Dermis blood vessel endothelial cell (primary cell): ENCODE measurements around the gene DNAJC18. TPM values are rescaled to one million over a fixed set of nuclear protein-coding genes. Genes with fewer than 3 reads are reported as not detected.
A peak's percentile ranks its signal among the peaks of the same experiment; 100 is the strongest.
"Not testable (repeated sequence)": the region's sequence is repeated elsewhere in the genome, so short reads cannot be mapped to it uniquely, and the experiment has no call there.

Source experiments
- DNase-seq: peaks from one replicate; pipeline ENCODE4 v3.0.0; 2010
- total RNA-seq: library from RNA; depleted of rRNA; stranded (reverse); fragments of >200 nt; gene quantifications from 2 replicates; pipeline ENCODE4 v1.2.3, GENCODE V29; 2014

The DNAJC18 gene
- total RNA-seq: 8.6 and 9.0 TPM in 2 replicates

DNA sequence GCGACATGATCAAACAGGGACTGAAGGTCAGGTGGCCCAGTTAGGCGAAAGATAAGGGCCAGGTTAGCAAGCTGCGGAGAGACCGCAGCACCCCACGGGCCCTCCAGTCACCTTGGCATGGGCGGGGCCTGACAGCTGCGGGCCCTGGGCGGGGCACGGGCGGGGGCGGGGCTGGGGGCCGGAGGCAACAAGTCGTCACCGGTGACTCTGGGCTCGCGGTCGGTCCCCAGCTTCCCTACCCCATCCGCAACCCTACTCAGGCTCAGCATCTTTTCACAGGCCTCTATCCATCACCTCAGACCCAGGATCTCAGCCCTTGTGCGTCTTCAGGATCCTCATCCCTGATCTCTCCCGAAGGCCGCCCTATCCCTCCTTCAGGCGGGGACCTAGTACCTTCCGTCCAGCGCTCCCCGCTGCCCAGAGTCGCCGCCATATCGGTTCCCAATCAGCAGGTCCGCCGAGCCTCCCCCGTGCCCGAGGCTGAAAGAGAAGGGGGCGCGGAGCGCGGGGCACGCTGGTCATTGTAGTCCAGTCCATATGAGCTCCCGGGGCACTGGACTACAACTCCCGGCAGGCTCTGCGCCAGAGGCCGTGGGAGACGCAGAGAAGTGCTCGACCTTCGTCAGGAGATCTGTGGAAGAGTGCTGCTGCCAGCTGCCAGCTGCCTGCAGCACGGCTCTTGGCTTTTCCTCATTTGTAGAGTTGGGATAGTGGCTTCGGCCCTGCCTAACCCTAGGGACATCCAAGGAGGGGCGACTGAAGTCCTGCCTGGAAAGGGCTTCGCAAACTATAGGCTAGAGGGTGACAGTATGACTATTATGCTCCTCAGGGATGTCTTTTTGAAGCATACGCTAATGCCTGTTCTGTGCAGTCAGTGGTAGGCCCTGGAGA lies at the start of gene DNAJC18:
TSS of gene DNAJC18 (minus strand) at position 513 of the 891 bp plus-strand sequence. CDS start at position 433, 80 bp downstream.
- DNase-seq: peak; percentile 92

GRCh38 chr5:139488260-139488659 lies 48.9 kb upstream of the DNAJC18 start:
- DNase-seq: no peak

DNA sequence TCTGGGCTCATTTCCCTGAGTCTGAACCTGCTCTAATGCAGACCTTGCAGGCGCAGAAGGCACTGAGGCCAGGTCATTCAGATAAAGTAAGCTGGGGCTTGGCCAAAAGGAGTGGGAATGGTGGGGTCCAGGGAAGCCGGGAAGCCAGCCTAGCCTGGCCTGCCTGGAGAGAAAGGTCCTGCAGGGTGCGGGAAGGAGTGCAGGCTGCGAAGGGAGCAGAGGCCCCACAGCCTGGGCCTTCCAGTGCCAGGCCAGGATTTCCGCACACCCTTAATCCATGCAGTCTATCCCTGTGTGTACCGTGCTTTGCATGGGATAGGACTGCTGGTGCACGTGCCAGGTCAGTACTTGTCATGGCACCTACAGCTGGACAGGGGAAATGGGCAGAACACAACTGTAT lies 46.9 kb upstream of the DNAJC18 start:
- DNase-seq: no peak

DNA sequence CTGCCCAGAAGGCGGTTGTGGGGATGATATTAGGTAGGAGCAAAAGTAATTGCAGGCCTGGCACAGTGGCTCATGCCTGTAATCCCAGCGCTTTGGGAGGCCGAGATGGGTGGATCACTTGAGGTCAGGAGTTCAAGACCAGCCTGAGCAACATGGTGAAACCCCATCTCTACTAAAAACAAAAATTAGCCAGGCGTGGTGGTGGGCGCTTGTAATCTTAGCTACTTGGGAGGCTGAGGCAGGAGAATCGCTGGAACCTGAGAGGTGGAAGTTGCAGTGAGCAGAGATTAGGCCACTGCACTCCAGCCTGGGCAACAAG lies 43.5 kb upstream of the DNAJC18 start:
- not testable (repeated sequence) for DNase-seq

GRCh38 chr5:139482050-139482889 lies 42.9 kb upstream of the DNAJC18 start, which contains the start of gene STING1:
STING1 (minus strand) TSS chr5:139482758; CDS start chr5:139481704, 1,054 bp downstream.
- DNase-seq: peak; percentile 89

DNA sequence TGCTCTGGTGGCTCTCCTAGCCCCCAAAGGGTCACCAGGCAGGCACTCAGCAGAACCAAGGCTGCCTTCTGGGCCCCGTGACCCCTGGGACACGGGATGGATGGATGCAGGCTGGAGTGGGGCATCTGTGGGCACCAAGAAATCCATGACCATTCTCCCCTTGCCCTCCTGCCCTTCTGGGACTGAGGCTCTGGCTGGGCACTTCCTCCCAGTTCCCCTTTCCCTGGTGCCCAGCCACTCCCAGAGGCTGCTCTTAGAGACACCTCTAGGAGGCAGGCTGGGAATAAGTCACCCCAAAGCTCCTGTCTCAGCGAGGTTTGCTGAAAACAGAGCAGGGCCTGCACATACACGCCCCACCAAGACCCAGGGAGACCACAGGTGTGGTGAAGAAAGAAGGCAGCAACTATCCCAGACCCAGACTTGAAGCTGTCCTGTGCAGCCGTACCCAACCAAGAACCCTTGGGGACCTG lies 42.3 kb upstream of the DNAJC18 start:
- peak; percentile 57 for DNase-seq

- no peak for DNase-seq
Observed at GRCh38 chr5:139481122-139481533, 41.8 kb upstream of the DNAJC18 start.

- DNase-seq: not testable (repeated sequence)
Observed at GRCh38 chr5:139479729-139480128, 40.4 kb upstream of the DNAJC18 start.

GRCh38 chr5:139478657-139479423 lies 39.5 kb upstream of the DNAJC18 start:
- DNase-seq: not testable (repeated sequence)

GRCh38 chr5:139475865-139476617 lies 36.7 kb upstream of the DNAJC18 start:
- no peak for DNase-seq

- DNase-seq: no peak
Observed at GRCh38 chr5:139474890-139475791, 35.8 kb upstream of the DNAJC18 start.

DNA sequence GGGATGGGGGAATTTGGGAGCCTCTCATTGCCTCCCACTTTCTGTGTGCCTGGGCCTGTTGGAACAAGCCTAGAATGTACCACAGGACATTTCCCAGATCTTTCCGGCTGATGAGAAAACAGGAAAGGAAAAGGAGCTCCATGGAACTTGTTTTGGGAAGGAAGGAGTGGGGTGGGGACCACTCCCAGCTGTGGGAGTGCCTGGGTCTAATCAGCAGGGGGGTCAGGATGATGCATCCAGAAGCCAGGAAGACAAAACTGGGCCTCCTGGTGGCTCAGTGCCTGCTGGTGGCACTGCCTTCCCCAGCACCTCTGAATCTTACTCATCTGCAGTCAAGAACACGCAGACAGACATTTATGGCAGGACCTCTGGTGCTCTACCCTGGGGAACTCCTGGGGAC lies 34.2 kb upstream of the DNAJC18 start:
- peak; percentile 60 for DNase-seq

GRCh38 chr5:139473105-139473504 lies 33.8 kb upstream of the DNAJC18 start:
- peak; percentile 63 for DNase-seq

GRCh38 chr5:139472386-139473030 lies 33.2 kb upstream of the DNAJC18 start:
- no peak for DNase-seq

GRCh38 chr5:139470821-139471300 lies 31.5 kb upstream of the DNAJC18 start, which contains the start of gene SMIM33:
SMIM33 (plus strand) TSS chr5:139471004; CDS start chr5:139471122, 118 bp downstream.
- no peak for DNase-seq

GRCh38 chr5:139468421-139468931 lies 29.2 kb upstream of the DNAJC18 start:
- DNase-seq: peak; percentile 10

DNA sequence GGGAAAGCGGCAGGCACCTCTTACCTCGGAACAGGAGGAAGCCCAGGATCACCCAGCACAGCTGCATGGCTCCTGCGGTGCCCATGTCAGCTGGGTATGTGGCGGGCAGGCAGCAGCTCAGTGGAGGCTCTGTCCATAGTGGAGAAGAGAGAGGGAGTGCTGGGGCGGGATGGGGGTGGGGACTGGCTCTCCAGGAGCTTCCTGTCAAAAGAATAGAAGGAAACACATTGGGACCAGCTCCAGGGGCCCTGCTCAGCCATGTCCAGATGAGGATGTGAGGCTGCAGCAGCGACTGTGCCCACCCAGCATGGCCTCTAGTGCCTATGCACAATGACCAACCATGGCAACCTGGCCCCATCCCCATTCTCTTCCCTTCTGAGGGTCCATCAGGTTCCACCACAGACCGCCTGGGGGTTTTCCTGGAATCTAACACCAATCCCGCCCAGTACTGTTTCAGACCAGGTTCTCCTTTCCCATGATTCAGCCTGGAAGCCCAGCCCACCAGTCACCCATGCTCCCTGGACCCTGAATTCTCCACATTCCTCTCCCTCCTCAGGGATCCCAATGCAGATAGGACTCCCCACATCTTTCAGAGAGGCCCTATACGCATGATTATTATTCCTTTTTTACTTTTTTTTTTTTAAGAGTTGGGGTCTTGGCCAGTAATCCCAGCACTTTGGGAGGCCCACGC lies 23.4 kb upstream of the DNAJC18 start, which contains the start of gene ECSCR:
TSS of gene ECSCR (minus strand) at position 158 of the 691 bp plus-strand sequence. CDS start at position 85, 73 bp downstream.
- DNase-seq: peak; percentile 91

DNA sequence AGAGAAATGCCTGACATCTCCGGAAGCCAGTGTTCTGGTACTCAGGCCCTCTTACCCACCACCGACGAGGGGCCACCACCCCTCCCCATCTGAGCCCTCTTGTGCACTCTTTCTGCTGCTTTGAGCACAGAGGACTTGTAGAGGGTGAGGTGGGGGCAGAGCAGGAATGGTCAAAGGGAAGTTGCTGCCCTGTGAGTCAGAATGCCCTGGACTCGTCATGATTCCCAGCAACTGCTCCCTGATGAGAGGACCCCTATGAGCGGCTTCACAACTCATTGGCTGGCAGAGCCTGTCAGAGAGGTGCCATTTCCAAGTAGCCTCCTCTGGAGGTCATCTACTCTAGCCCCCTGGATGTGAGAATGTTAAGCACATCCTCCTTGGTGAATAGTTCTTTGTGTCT lies 22.4 kb upstream of the DNAJC18 start:
- DNase-seq: peak; percentile 91

- peak; percentile 60 for DNase-seq
Observed at GRCh38 chr5:139461176-139461575, 21.9 kb upstream of the DNAJC18 start.
